CD4-positive, alpha-beta T cell treated with Interleukin-21 for 1 hour (primary cell): ENCODE measurements around the gene FGF18.
"Not testable (repeated sequence)": the region's sequence is repeated elsewhere in the genome, so short reads cannot be mapped to it uniquely, and the experiment has no call there.

ENCODE experiments used
- DNase-seq: peaks from one replicate; pipeline ENCODE4 v3.0.0-alpha.2; 2020

FGF18 gene

DNA sequence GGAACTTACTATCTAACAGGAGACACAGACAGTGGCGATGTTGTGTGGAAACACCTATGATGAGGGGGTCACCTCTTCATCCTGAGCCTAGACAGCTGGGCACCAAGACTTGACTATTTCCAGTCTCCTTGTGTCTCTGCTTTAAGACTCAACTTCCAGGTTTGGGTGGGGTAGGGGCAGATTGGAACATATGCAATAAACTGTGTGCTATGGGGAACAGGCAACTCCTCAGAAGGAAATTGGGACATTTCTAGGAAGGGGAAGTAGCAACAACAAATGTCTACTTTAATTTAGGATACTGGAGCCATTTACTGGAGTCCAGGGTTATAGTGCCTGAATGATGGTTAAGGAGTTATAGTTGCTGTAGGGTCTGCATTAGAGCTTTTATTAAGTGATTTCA lies 57.3 kb downstream of the FGF18 start:
- DNase-seq: no peak

DNA sequence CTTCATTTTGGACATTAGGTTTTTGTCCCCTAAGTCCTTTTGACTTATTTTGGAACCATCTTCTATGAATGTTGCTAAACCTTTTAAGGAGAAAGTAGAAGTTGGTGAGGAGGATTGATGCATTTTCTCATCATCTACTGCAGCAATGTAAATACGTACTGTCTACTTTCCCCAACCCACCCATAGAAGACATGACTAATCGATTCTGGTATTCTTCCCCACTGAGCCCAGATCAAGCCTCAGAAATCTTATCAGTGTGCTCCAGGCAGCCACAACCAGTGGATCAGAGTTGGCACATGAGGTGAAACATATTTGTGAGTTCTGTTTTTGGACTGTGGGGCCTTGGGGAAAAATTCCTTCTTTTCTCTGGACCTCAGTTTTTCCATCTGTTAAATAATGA lies 57.7 kb downstream of the FGF18 start:
- no peak for DNase-seq

DNA sequence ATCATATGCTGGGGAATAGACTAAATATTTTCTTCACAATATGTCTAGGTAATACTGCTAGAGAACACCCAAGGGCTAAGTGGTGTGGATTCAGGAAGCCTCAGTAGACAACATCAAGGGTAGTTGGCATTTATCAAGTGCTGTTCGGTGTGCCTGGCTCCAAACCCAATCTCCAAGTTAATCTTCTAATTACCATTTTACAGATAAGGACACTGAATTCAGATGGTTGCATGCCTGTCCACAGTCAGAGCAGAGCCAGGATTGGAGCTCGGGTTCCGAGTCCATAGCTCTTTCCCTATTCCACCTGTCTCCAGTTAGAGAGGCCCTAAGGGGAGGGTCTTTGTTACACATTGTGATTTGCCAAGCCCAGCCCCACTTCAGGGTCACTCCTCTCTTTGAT lies 58.2 kb downstream of the FGF18 start:
- DNase-seq: no peak

DNA sequence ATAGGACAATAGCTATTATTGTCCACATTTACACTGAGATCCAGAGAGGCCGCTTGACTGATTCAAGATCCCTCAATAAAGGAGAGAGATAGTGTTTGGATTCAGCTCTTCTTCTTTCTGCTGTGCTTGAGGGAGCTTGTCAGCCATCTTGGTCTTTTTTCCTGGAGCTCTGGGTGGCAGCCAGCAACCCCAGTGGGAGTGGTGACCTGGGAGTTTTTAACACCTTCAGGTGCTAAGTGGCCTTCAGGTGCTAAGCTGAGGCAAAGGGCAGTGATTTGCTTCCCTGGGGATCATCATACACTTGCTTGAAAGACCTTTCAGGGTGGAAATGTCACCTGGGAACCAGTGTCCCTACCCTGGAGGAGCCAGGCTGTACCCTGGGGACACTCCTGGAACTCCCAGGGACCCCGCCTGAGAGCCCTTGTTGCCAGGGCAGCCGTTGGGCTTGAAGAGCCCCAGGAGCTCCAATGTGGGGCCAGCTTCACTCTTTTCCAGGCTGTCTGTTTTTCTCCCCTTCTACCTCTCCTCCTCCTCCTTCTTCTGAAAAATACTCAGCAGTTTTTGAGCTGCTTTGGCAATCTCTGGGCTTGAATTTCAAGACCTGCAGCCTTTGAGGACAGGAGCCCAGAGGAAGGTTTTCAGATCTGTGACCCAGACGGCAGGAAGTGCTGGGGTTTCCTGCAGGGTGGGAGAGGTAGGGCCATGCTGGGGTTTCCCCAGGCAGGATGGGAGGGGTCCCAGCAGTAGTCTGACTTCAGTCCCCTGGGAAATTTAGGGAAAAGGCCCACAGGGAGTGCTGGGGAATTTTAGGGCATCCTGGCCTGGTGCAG lies 59.7 kb downstream of the FGF18 start:
- no peak for DNase-seq

DNA sequence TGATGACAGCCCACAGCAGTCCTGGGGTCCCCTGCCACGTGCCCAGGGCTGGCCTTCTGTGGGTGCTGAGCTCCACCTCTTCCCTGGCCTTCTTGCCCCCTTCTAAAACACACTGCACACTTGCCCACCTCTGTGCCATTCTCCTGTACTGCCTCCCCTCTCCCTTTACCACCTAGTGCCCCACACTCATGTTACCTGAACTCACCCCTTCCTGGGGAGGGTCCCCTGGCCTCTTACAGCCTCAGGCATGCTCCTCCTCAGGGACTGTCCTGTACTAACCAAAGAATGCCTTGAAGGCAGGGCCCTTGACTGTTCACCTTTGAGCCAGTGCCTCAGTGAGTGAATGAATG lies 60.3 kb downstream of the FGF18 start:
- DNase-seq: no peak

DNA sequence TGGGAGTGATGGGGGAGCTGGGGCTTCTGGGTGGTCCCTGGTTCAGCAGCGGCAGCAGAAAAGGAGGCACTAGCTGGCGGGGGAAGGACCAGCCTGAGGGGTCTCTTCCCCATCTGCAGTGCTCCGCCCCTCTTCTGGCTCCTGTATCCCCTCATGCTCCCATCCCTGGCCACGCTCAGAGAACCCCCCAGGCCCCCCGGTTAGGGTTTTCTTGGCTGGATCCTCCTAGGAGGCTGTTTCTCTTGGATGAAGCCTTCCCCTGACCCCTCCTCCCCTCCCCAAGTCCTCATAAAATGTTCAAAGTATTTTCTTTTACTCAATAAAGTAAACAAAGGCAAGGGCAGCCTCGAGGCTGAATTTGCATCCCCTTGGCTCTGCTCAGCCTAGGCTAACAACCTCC lies 60.8 kb downstream of the FGF18 start:
- no peak for DNase-seq

DNA sequence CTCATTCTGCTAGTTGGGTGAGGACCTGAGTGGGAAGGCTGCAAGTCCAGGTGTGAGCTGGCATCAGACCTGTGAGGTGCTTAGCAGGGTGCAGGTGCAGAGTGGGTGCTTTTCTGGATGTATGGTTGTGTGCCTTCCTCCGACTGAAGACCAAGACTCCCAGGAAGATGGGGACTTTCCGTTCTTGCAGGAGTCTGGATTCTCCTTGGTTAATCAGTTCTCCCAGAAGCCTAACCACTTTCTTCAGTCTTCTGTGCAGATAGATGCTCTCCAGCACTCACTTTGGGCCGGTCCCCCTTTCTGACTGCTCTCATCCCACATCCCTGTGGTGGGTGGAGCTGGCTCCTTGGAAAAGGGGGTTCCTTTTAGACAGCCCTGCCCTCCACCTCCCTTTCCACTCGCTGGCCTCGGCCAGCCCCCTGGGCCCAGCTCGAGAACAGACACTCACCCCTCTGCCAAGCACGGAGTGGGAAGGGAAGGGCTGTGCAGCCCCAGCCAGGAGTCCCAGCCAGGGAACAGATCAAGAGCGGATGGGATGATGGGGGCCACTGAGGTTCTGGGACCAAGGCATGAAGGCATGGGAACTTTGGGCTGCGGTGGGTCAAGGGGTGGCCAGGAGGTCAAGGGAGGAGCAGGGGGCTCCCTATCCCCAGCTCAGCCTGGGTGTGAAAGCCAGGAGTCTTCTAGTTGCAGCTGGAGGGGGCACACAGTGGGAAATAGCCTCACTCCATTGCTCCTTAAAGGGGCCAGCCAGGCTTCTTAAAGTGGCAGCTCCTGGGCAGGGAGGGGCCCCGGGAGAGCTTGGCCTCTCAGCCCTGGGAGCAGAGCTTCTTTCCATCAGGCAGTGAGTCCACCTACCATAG lies 62.4 kb downstream of the FGF18 start:
- DNase-seq: no peak

DNA sequence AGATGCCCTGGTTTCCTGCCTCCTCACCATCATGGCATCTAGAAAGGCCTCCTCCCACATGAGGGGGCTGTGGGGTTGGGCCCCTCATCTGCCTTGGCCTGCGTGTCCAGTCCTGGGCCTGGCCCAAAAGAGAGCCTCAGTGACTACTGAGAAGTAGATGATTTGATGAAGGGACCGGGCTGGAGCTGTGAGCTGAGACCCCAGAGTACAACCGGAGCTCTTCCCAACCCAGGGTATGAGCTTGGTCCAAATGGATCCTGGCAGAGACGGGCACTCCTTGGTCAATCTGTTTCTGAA lies 62.9 kb downstream of the FGF18 start:
- DNase-seq: no peak

DNA sequence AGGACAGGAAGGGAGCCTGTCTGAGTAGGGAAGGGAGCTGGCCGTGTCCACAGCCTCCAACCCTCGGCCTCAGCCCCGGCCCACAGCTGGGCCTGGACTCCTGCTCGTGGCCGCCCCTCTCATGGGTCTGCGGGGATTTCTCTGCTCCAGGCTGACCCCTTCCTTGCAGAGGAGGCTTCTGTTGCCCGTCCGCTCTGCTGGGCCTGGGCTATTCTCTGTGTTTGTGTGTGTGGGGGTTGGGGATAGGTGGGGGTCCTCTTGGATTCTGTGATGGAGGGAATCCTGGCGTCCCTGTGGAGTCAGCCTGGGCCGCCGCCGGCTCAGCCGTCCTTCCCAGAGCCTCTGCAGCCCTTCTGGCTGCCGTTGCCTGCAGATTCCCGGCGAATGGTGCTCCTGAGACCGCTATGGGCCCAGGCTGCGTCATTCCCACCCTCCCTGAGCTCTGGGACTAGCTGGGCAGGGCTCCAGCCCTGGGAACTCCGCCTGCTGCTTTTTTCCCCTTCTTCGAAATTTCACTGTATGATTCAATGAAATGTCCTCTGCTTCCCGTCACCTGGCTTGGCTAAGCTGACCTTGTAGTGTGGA lies 64.2 kb downstream of the FGF18 start:
- no peak for DNase-seq

DNA sequence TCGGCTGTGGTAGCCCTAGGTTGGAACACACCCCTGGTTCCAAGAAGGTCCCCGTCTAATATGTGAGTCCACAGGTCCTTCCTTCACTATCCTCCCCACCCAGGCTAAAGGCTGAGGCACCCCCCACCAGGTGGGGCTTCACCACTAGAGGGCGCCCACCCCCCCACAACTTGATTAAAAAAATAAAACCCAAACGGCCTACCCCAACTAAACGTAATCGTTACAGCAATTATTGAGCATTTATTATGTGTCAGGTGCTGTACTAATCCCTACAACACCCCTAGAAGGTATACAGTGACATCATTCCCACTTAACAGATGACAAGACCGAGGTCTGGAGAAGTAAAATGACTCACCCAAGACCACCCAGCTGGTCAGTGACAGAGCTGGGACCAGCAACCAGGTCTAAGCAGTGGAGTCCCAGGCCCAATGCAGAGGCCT lies 65.0 kb downstream of the FGF18 start:
- peak; percentile 29 for DNase-seq

DNA sequence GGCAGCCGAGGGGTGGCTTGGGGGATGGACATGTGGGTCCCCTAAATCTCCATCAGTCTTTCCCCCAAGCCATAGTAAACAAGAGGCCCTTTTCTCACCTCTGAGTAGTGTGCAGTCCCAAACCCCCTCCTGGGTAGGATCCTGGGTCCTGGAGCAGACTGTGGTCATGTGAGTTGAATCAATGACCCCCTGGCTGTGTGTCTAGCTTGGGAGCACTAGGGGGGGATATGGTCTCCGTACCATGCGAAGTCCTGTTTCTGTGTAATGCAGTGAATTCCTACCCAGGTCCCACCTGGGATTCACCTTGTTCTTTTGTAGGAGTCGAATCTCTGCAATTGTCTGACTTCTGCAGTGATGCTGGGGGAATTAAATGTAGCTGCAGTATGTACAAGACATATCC lies 66.2 kb downstream of the FGF18 start:
- no peak for DNase-seq

DNA sequence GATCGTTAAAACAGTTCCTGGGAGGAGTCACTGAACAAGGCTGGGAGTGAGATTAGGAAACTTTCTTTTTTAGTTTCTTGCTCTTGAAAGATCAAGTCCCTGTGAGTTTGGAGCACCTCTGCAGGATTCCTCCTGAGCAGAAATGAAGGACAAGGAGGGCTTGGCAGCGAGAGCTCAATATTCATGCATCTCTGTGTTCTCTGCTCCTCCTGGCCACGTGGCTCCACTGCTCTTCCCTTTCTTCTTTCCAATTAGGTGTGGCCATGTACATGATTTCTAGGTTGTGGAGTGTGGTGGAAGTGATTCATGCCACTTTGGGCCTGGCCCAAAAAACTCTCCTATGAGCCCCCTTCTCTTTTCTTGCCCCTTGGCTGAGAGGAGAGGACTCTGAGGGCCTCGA lies 67.2 kb downstream of the FGF18 start:
- DNase-seq: no peak

DNA sequence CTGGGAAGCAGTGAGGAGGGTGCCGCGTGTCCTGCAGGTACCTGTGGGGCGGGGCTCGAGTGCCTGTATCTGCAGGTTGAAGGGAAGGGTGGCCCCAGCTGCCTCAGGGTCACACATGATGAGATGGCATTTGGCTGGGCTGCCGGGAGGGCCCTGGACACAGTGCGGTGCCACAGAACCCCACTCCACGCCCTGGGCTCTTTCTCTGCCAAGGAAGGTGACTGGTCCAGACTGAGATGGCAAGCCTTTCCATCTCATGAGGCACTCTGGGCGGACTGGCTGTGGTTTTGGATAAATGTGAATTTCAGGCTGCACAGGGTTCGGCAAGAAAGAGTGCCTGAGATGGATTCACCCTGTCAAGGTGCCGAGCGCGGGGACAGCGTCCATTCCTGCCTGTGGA lies 69.4 kb downstream of the FGF18 start:
- no peak for DNase-seq

DNA sequence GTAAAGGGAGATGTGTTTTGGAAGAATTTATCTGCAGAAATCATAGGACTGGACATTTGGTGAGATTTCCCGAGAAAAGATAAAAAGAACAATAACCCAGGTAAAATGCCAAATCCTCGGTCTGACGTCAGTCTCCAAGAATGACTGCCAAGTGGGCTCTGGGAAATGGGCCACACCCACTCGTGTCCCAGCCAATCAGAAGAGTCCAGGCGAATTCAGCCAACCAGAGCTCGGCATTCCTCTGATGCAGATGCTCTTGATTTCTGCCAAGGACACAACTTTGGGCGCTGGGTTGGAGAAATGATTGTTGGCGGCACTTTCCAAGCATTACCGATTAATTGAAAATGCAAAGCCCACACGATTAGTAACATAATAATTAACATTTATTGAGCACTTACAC lies 73.3 kb downstream of the FGF18 start:
- DNase-seq: no peak

DNA sequence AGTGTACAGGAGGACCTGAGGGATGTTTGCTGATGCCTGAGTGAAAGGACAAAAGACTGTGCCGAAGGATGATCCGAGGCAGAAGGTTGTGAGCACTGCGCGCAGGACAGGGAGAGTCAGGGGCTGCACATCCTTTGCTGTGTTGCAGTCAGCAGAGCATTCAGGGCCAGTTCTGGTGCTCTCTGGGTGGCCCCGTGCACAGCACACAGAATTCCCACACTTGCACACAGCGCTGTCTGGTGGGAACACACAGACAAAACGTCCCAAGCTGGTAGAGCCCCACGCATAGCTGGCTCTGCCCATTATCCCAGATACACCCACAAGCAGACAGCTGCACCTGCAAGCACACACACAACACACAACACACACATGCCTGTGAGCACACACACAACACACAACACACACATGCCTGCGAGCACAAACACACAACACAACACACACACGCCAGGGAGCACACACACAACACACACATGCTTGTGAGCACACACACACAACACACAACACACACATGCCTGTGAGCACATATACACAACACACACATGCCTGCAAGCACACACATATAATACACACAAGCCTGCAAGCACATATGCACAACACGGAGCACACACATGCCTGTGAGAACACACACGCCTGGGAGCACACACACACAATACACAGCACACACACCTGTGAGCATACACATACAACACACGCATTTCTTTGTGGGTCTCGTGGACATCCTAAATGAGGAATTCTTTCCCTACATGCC lies 74.4 kb downstream of the FGF18 start:
- DNase-seq: no peak

DNA sequence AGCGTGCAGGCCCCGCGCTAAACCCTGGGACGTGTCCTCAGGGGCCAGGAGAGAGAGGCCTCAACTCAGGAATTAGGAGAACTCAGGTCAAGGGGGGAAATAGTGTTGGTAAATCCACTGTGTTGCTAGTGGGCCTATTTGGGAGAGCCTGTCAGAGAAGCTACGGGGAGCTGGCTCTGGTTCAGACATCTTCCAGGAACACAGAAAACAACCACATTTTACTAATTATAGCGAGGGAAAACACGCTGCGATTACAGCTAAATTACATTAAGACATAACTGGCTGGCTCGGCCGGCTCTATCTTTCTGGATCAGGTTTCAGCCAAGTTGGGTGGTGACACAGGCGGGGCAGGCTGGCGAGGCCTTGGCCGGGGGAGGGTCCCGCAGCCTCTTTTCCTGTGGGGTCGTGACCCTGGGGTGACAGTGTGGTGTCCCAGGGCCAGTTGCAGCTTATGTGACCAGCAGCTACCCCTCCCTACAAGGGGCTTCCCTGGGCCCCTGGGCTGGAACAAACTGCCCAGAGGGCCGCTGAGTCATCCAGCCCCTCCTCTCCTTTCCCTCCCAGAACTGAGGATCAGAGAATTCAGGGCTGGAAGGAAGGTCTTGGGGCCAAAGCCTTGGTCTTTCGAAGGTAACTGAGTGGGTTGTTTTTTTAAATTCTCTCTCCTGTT lies 75.1 kb downstream of the FGF18 start:
- DNase-seq: no peak

DNA sequence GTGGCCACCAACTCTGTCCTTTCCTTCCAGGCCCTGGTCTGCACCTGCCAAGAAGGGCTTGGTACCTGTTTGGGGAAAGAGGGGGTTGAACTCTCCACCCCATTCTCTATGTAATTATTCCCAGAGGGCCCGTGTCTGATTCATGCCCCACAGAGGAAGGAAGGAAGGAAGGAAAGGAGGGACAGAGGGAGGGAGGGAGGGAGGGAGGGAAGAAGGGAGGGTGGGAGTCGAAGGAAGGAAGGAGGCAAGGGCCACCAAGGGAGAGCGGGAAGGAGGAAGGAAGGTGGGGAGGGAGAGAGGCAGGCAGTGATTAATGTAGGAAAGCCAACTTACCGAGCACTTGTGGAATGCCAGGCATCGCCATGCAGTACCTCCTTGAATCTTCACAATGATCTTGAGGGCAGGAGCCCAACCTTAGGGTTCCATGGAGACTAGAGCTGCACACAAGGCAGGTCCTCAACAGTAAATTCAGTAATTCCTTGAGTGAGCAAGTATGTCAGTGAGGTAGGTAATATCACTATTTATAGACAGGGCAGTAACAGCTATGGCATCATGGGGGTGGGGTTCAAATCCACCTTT lies 75.8 kb downstream of the FGF18 start:
- DNase-seq: no peak

DNA sequence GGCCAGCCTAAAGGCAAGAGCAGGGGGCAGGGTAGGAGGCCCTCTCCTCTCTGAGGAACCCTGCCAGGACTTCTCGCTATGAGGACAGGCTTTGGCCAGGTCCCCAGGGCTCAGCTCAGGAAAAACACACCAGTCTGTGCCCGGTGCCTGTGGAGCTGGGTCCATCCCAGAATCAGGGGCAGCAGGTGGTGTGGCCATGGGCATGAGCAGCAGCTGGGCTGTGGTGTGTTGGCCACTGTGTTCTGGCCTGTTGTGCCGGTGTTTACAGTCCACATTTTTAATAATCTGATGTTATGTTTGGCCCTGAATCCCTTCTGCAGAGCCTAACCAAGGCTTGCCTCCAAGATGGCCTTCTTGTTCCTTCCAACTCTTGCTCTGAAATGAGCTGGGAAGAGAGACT lies 77.0 kb downstream of the FGF18 start:
- no peak for DNase-seq

DNA sequence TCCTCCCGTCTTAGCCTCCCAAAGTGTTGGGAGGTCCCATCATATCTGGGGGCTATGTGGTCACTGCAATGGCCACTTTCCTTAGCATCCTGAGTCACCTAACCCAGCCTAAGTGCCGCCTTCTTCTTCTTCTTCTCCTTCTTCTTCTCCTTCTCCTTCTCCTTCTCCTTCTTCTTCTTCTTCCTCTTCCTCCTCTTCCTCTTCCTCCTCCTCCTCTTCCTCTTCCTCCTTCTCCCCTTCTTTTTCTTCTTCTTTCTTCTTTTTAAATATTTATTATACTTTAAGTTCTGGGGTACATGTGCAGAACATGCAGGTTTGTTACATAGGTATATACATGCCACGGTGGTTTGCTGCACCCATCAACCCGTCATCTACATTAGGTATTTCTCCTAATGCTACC lies 78.0 kb downstream of the FGF18 start:
- not testable (repeated sequence) for DNase-seq

DNA sequence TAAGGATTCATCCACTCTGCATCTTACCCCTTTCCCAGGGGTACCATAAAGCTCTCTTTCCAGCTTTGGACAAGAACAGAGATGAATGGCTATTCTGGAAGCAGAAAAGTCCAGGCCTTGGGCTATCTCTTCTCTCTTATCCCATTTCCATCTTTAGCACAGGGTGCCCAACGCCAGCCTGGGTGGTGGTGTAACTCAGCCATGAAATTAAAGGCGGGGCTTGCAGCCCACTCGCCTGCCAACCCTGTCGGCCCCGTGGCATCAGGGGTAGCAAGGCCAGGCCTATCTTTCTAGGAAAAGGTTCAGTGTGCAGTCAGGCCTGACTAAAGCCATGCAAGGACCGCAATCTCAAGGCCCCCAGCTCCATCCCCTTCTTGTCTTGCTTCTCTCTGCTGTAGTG lies 78.7 kb downstream of the FGF18 start:
- DNase-seq: no peak

DNA sequence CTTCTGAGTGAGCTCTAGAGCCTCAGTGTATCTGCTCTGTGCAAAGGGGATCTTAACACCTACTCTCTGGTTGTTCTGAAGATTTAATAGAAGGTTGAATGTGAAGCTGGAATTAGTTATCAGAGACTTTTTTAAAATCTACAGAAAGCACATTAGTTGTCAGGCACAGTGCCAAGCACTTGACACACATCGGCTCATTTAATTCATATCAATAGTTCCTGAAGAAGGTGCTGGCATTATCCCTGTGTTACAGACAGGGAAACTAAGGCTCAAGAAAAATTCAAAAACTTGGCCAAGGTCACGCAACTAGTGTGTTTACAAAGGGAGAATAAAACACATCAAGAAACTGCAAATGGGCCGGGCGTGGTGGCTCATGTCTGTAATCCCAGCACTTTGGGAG lies 80.2 kb downstream of the FGF18 start:
- no peak for DNase-seq

DNA sequence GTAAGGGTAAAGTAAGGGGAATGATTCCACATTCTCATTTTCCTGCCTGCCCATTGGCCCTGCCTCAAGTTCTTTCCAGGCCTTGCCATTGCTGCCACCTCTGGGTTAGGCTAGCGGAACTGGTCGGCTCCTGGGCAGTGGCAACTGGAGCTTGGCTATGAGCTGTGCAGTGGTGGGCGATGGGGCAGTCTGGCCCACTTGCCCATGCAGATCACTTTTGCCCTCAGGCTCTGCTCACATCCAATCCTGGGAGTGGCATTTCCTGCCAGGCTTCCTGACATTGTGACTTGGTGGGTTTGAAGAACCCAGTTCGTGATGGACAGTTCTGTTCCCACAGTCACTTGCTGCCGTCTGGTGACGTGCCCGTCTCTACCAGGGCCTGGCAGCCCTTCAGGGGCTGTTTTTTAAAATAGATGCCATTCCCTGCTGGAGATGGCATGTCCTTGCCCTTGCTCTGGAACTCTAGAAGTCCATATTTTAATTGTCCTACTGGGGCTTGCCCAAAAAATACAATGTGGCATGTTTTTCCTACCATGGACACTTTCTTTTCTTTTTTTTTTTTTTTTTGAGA lies 86.1 kb downstream of the FGF18 start:
- no peak for DNase-seq
